ENCODE measurements around the gene NPC1.

- TF ChIP-seq, protein P1, sequence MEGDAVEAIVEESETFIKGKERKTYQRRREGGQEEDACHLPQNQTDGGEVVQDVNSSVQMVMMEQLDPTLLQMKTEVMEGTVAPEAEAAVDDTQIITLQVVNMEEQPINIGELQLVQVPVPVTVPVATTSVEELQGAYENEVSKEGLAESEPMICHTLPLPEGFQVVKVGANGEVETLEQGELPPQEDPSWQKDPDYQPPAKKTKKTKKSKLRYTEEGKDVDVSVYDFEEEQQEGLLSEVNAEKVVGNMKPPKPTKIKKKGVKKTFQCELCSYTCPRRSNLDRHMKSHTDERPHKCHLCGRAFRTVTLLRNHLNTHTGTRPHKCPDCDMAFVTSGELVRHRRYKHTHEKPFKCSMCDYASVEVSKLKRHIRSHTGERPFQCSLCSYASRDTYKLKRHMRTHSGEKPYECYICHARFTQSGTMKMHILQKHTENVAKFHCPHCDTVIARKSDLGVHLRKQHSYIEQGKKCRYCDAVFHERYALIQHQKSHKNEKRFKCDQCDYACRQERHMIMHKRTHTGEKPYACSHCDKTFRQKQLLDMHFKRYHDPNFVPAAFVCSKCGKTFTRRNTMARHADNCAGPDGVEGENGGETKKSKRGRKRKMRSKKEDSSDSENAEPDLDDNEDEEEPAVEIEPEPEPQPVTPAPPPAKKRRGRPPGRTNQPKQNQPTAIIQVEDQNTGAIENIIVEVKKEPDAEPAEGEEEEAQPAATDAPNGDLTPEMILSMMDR (IDR thresholded peaks at IDR 0.05 in 4 of 5, conservative IDR thresholded peaks at IDR 0.05 in 1 of 5) = no peak
- TF ChIP-seq POLR2A (IDR thresholded peaks at IDR 0.05) = no peak
Measured at GRCh38 chr18:23617412-23618014, 31.2 kb upstream of the NPC1 start.
